HG03097 (cell line): ENCODE measurements around the gene EIF2A.

ENCODE experiments used
- ATAC-seq: cut with Tn5 transposase; IDR thresholded peaks from one replicate; pipeline ENCODE4 v1.9.1; 2021; ENCODE audit not compliant: unreplicated experiment, low FRiP score

EIF2A gene

GRCh38 chr3:150631515-150632221 is 85.1 kb downstream of the EIF2A start:
- ATAC-seq = no peak

GRCh38 chr3:150635076-150635475 is 88.5 kb downstream of the EIF2A start:
- no peak for ATAC-seq

GRCh38 chr3:150635526-150635925 is 88.9 kb downstream of the EIF2A start:
- peak; percentile 70 for ATAC-seq
